ENCODE data around the gene ASPA. TPM values are rescaled to one million over a fixed set of nuclear protein-coding genes. Genes with fewer than 3 reads are reported as not detected.

ASPA gene
- total and polyA plus RNA-seq, 2 of the 13 experiments (the other 11 are each of a cell fraction or from before 2014, with no cell fraction given), result not detected

DNA sequence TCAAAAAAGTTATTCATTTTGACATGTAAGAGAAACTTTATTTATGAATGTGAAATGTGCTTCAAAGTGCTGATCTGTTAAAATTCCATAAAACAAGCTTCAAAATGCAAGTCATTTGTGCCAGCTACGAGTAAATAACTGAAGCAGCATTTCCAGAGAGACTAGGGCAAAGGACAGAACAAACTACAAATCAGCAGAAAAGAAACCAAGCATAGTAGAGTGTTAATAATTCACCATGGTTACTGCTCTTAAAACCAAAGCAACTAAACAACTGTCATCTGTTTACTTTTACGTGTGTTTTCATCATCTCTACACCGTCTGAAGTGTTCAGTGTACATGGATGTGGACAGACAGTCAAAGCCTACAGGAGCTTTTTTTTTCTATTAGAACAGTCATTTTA lies 1.6 kb upstream of the ASPA start (continued):
- TF ChIP-seq SOX13 (IDR thresholded peaks at IDR 0.05) (no peak), SOX13 (CRISPR knock-in tag; conservative IDR thresholded peaks at IDR 0.05 in 1 of 2, IDR thresholded peaks at IDR 0.05 in 1 of 2) (0 out of 4 replicates have a peak, but pooled peaks of 1 of the 2 experiments have one; percentile 22), ZBTB8A (CRISPR knock-in tag; IDR thresholded peaks at IDR 0.05; ENCODE audit: borderline replicate concordance, low read depth) (no peak), ZNF549 (CRISPR knock-in tag; IDR thresholded peaks at IDR 0.05) (no peak), PAWR (CRISPR knock-in tag; IDR thresholded peaks at IDR 0.05; ENCODE audit: borderline replicate concordance) (no peak), ZNF496 (CRISPR knock-in tag; IDR thresholded peaks at IDR 0.05; ENCODE audit: insufficient replicate concordance) (no peak), ISL2 (CRISPR knock-in tag; IDR thresholded peaks at IDR 0.05) (no peak), ZNF737 (CRISPR knock-in tag; IDR thresholded peaks at IDR 0.05; ENCODE audit: borderline replicate concordance) (no peak), ZBTB7B (CRISPR knock-in tag; IDR thresholded peaks at IDR 0.05) (no peak), ELF3 (CRISPR knock-in tag; IDR thresholded peaks at IDR 0.05) (0 out of 2 replicates have a peak, but pooled peaks have one; percentile 22), RFX3 (CRISPR knock-in tag; IDR thresholded peaks at IDR 0.05) (peak; percentile 40; the same call in 1 of the 2 replicates), ZNF207 (IDR thresholded peaks at IDR 0.05; ENCODE audit: borderline replicate concordance) (no peak), RFXANK (CRISPR knock-in tag; IDR thresholded peaks at IDR 0.05) (no peak), DMAP1 (CRISPR knock-in tag; IDR thresholded peaks at IDR 0.05) (no peak), HNRNPUL1 (IDR thresholded peaks at IDR 0.05; ENCODE audit: low read depth, low read length) (peak; percentile 65; the same call in 1 of the 2 replicates), ETV5 (CRISPR knock-in tag; IDR thresholded peaks at IDR 0.05; ENCODE audit: borderline replicate concordance) (no peak)
- TF ChIP-seq, protein P1, sequence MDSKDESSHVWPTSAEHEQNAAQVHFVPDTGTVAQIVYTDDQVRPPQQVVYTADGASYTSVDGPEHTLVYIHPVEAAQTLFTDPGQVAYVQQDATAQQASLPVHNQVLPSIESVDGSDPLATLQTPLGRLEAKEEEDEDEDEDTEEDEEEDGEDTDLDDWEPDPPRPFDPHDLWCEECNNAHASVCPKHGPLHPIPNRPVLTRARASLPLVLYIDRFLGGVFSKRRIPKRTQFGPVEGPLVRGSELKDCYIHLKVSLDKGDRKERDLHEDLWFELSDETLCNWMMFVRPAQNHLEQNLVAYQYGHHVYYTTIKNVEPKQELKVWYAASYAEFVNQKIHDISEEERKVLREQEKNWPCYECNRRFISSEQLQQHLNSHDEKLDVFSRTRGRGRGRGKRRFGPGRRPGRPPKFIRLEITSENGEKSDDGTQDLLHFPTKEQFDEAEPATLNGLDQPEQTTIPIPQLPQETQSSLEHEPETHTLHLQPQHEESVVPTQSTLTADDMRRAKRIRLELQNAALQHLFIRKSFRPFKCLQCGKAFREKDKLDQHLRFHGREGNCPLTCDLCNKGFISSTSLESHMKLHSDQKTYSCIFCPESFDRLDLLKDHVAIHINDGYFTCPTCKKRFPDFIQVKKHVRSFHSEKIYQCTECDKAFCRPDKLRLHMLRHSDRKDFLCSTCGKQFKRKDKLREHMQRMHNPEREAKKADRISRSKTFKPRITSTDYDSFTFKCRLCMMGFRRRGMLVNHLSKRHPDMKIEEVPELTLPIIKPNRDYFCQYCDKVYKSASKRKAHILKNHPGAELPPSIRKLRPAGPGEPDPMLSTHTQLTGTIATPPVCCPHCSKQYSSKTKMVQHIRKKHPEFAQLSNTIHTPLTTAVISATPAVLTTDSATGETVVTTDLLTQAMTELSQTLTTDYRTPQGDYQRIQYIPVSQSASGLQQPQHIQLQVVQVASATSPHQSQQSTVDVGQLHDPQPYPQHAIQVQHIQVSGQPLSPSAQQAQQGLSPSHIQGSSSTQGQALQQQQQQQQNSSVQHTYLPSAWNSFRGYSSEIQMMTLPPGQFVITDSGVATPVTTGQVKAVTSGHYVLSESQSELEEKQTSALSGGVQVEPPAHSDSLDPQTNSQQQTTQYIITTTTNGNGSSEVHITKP (CRISPR knock-in tag; IDR thresholded peaks at IDR 0.05; ENCODE audit: low read depth), result no peak
- TF ChIP-seq, protein P2, sequence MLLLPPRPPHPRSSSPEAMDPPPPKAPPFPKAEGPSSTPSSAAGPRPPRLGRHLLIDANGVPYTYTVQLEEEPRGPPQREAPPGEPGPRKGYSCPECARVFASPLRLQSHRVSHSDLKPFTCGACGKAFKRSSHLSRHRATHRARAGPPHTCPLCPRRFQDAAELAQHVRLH (CRISPR knock-in tag; IDR thresholded peaks at IDR 0.05; ENCODE audit: borderline replicate concordance, low read depth), result no peak
- TF ChIP-seq, protein P3, sequence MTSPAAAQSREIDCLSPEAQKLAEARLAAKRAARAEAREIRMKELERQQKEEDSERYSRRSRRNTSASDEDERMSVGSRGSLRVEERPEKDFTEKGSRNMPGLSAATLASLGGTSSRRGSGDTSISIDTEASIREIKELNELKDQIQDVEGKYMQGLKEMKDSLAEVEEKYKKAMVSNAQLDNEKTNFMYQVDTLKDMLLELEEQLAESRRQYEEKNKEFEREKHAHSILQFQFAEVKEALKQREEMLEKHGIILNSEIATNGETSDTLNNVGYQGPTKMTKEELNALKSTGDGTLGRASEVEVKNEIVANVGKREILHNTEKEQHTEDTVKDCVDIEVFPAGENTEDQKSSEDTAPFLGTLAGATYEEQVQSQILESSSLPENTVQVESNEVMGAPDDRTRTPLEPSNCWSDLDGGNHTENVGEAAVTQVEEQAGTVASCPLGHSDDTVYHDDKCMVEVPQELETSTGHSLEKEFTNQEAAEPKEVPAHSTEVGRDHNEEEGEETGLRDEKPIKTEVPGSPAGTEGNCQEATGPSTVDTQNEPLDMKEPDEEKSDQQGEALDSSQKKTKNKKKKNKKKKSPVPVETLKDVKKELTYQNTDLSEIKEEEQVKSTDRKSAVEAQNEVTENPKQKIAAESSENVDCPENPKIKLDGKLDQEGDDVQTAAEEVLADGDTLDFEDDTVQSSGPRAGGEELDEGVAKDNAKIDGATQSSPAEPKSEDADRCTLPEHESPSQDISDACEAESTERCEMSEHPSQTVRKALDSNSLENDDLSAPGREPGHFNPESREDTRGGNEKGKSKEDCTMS (CRISPR knock-in tag; conservative IDR thresholded peaks at IDR 0.05), result no peak
- TF ChIP-seq, protein P4, sequence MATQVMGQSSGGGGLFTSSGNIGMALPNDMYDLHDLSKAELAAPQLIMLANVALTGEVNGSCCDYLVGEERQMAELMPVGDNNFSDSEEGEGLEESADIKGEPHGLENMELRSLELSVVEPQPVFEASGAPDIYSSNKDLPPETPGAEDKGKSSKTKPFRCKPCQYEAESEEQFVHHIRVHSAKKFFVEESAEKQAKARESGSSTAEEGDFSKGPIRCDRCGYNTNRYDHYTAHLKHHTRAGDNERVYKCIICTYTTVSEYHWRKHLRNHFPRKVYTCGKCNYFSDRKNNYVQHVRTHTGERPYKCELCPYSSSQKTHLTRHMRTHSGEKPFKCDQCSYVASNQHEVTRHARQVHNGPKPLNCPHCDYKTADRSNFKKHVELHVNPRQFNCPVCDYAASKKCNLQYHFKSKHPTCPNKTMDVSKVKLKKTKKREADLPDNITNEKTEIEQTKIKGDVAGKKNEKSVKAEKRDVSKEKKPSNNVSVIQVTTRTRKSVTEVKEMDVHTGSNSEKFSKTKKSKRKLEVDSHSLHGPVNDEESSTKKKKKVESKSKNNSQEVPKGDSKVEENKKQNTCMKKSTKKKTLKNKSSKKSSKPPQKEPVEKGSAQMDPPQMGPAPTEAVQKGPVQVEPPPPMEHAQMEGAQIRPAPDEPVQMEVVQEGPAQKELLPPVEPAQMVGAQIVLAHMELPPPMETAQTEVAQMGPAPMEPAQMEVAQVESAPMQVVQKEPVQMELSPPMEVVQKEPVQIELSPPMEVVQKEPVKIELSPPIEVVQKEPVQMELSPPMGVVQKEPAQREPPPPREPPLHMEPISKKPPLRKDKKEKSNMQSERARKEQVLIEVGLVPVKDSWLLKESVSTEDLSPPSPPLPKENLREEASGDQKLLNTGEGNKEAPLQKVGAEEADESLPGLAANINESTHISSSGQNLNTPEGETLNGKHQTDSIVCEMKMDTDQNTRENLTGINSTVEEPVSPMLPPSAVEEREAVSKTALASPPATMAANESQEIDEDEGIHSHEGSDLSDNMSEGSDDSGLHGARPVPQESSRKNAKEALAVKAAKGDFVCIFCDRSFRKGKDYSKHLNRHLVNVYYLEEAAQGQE (IDR thresholded peaks at IDR 0.05; ENCODE audit: borderline replicate concordance in 1 of 2, low read depth in 1 of 2, low read length in 2 of 2), result 0 out of 4 replicates have a peak, but pooled peaks of 1 of the 2 experiments have one; percentile 15
